Measurements from ENCODE around the gene CCDC107. TPM values are rescaled to one million over a fixed set of nuclear protein-coding genes. Genes with fewer than 3 reads are reported as not detected.

CCDC107 gene
- total and polyA plus RNA-seq, 2 of the 13 experiments (the other 11 are each of a cell fraction or from before 2014, with no cell fraction given) = 7.1 to 15.2 TPM

DNA sequence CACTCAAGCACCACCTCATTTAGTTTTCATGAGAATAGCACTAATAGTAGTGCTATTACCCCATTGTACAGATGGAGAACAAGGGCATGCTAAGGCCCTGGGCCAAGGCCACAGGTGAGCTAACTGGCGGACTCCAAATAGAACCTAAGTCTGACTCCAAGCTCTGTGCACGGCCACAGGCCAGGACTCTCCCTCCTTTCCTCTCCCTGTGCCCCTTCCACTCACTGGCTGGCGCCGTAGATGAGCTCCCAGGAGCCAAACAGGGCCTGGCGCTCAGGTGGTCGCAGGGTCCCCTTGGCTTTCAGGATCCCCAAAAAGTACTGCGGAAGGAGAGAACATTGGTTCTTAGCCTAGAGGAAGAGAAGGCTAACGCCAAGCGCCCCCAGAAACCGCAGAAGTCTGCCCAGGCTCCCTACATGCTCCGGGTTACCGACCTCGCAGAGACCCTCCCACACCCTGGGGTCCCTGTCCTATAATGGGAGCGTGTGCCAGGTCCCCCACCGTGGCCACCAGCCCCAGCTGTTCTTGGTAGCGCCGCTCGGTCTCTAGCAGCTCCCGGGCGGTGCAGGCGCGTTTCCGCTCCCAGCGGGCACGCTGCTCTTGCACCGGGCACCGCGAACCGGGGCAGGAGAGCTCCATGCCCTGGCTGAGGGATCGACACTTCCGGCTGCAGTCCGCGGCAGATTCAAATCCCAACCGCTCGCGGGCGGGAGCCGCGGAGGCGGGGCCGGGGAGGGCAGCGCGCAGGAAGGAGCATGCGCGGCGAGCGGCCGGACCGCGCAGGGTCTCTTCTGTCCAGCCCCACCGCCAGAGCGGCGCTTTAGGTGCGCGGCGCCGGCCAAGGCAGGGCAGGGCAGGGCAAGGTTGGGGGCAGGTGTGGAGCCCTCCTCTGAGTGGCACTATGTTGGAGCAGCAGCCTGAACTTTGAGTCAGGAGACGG, 6.7 kb downstream of the CCDC107 start, which contains the start of gene ARHGEF39 (continued):
- TF ChIP-seq, protein P1, sequence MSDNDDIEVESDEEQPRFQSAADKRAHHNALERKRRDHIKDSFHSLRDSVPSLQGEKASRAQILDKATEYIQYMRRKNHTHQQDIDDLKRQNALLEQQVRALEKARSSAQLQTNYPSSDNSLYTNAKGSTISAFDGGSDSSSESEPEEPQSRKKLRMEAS (IDR thresholded peaks at IDR 0.05) = peak; percentile 95
- TF ChIP-seq, protein P2, sequence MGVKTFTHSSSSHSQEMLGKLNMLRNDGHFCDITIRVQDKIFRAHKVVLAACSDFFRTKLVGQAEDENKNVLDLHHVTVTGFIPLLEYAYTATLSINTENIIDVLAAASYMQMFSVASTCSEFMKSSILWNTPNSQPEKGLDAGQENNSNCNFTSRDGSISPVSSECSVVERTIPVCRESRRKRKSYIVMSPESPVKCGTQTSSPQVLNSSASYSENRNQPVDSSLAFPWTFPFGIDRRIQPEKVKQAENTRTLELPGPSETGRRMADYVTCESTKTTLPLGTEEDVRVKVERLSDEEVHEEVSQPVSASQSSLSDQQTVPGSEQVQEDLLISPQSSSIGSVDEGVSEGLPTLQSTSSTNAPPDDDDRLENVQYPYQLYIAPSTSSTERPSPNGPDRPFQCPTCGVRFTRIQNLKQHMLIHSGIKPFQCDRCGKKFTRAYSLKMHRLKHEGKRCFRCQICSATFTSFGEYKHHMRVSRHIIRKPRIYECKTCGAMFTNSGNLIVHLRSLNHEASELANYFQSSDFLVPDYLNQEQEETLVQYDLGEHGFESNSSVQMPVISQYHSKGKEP (CRISPR knock-in tag; IDR thresholded peaks at IDR 0.05) = peak; percentile 43; the same call in 1 of the 2 replicates
- TF ChIP-seq ZNF557 (CRISPR knock-in tag; IDR thresholded peaks at IDR 0.05) (no peak), NONO (IDR thresholded peaks at IDR 0.05) (no peak), NONO (CRISPR knock-in tag; conservative IDR thresholded peaks at IDR 0.05) (peak; percentile 98), RBAK (CRISPR knock-in tag; IDR thresholded peaks at IDR 0.05) (no peak), ZNF17 (CRISPR knock-in tag; IDR thresholded peaks at IDR 0.05) (no peak), BRCA1 (CRISPR knock-in tag; IDR thresholded peaks at IDR 0.05) (0 out of 2 replicates have a peak, but pooled peaks have one; percentile 58), SALL2 (CRISPR knock-in tag; IDR thresholded peaks at IDR 0.05) (peak; percentile 68; the same call in 1 of the 2 replicates), KDM5B (CRISPR knock-in tag; IDR thresholded peaks at IDR 0.05; ENCODE audit: borderline replicate concordance) (peak; percentile 95; the same call in 1 of the 2 replicates)
- TF ChIP-seq, protein P3, sequence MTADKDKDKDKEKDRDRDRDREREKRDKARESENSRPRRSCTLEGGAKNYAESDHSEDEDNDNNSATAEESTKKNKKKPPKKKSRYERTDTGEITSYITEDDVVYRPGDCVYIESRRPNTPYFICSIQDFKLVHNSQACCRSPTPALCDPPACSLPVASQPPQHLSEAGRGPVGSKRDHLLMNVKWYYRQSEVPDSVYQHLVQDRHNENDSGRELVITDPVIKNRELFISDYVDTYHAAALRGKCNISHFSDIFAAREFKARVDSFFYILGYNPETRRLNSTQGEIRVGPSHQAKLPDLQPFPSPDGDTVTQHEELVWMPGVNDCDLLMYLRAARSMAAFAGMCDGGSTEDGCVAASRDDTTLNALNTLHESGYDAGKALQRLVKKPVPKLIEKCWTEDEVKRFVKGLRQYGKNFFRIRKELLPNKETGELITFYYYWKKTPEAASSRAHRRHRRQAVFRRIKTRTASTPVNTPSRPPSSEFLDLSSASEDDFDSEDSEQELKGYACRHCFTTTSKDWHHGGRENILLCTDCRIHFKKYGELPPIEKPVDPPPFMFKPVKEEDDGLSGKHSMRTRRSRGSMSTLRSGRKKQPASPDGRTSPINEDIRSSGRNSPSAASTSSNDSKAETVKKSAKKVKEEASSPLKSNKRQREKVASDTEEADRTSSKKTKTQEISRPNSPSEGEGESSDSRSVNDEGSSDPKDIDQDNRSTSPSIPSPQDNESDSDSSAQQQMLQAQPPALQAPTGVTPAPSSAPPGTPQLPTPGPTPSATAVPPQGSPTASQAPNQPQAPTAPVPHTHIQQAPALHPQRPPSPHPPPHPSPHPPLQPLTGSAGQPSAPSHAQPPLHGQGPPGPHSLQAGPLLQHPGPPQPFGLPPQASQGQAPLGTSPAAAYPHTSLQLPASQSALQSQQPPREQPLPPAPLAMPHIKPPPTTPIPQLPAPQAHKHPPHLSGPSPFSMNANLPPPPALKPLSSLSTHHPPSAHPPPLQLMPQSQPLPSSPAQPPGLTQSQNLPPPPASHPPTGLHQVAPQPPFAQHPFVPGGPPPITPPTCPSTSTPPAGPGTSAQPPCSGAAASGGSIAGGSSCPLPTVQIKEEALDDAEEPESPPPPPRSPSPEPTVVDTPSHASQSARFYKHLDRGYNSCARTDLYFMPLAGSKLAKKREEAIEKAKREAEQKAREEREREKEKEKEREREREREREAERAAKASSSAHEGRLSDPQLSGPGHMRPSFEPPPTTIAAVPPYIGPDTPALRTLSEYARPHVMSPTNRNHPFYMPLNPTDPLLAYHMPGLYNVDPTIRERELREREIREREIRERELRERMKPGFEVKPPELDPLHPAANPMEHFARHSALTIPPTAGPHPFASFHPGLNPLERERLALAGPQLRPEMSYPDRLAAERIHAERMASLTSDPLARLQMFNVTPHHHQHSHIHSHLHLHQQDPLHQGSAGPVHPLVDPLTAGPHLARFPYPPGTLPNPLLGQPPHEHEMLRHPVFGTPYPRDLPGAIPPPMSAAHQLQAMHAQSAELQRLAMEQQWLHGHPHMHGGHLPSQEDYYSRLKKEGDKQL (CRISPR knock-in tag; IDR thresholded peaks at IDR 0.05; ENCODE audit: low read depth) = 0 out of 2 replicates have a peak, but pooled peaks have one; percentile 17
- TF ChIP-seq, protein P4, sequence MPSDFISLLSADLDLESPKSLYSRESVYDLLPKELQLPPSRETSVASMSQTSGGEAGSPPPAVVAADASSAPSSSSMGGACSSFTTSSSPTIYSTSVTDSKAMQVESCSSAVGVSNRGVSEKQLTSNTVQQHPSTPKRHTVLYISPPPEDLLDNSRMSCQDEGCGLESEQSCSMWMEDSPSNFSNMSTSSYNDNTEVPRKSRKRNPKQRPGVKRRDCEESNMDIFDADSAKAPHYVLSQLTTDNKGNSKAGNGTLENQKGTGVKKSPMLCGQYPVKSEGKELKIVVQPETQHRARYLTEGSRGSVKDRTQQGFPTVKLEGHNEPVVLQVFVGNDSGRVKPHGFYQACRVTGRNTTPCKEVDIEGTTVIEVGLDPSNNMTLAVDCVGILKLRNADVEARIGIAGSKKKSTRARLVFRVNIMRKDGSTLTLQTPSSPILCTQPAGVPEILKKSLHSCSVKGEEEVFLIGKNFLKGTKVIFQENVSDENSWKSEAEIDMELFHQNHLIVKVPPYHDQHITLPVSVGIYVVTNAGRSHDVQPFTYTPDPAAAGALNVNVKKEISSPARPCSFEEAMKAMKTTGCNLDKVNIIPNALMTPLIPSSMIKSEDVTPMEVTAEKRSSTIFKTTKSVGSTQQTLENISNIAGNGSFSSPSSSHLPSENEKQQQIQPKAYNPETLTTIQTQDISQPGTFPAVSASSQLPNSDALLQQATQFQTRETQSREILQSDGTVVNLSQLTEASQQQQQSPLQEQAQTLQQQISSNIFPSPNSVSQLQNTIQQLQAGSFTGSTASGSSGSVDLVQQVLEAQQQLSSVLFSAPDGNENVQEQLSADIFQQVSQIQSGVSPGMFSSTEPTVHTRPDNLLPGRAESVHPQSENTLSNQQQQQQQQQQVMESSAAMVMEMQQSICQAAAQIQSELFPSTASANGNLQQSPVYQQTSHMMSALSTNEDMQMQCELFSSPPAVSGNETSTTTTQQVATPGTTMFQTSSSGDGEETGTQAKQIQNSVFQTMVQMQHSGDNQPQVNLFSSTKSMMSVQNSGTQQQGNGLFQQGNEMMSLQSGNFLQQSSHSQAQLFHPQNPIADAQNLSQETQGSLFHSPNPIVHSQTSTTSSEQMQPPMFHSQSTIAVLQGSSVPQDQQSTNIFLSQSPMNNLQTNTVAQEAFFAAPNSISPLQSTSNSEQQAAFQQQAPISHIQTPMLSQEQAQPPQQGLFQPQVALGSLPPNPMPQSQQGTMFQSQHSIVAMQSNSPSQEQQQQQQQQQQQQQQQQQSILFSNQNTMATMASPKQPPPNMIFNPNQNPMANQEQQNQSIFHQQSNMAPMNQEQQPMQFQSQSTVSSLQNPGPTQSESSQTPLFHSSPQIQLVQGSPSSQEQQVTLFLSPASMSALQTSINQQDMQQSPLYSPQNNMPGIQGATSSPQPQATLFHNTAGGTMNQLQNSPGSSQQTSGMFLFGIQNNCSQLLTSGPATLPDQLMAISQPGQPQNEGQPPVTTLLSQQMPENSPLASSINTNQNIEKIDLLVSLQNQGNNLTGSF (CRISPR knock-in tag; IDR thresholded peaks at IDR 0.05) = no peak
- TF ChIP-seq, protein P5, sequence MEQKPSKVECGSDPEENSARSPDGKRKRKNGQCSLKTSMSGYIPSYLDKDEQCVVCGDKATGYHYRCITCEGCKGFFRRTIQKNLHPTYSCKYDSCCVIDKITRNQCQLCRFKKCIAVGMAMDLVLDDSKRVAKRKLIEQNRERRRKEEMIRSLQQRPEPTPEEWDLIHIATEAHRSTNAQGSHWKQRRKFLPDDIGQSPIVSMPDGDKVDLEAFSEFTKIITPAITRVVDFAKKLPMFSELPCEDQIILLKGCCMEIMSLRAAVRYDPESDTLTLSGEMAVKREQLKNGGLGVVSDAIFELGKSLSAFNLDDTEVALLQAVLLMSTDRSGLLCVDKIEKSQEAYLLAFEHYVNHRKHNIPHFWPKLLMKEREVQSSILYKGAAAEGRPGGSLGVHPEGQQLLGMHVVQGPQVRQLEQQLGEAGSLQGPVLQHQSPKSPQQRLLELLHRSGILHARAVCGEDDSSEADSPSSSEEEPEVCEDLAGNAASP (CRISPR knock-in tag; IDR thresholded peaks at IDR 0.05; ENCODE audit: borderline replicate concordance) = peak; percentile 56
